GM12878 (cell line): ENCODE results near the gene IGFALS. TPM values are rescaled to one million over a fixed set of nuclear protein-coding genes. Genes with fewer than 3 reads are reported as not detected.

ENCODE experiments used
- BACH1 ChIP-seq: fragments of 450-650 bp; IDR thresholded peaks from 2 replicates; pipeline ENCODE4 v1.6.1; 2017; ENCODE audit warnings: mild to moderate bottlenecking, borderline replicate concordance
- BHLHE40 ChIP-seq, 2 experiments: fragments of 450-650 bp in 1 of 2; IDR thresholded peaks; 2 replicates each; pipeline ENCODE4 v1.6.1; 2011 to 2017; ENCODE audit warnings: low read depth in 2 of 2, borderline replicate concordance in 1 of 2, improper control_type of control experiment in 1 of 2, low read length in 1 of 2, mild to moderate bottlenecking in 1 of 2
- DPF2 ChIP-seq: fragments of 450-650 bp; IDR thresholded peaks from 2 replicates; pipeline ENCODE4 v1.6.1; 2017; ENCODE audit warnings: mild to moderate bottlenecking
- FOXK2 ChIP-seq: fragments of 450-650 bp; IDR thresholded peaks from 2 replicates; pipeline ENCODE4 v1.6.1; 2017; ENCODE audit warnings: mild to moderate bottlenecking, moderate library complexity
- IKZF2 ChIP-seq, 2 experiments: fragments of 450-650 bp; IDR thresholded peaks; 2 replicates each; pipeline ENCODE4 v1.6.1; 2017; ENCODE audit warnings: mild to moderate bottlenecking in 2 of 2, moderate library complexity in 2 of 2
- JUND ChIP-seq: IDR thresholded peaks from 2 replicates; pipeline ENCODE4 v1.6.1; 2012; ENCODE audit warnings: low read depth, mild to moderate bottlenecking, low read length, improper control_type of control experiment, moderate library complexity
- MTA2 ChIP-seq: fragments of 450-650 bp; IDR thresholded peaks from 2 replicates; pipeline ENCODE4 v1.6.1; 2016; ENCODE audit warnings: low read depth, mild to moderate bottlenecking, moderate library complexity
- PAX5 ChIP-seq: IDR thresholded peaks from 2 replicates; pipeline ENCODE4 v1.6.1; 2011; ENCODE audit warnings: low read depth, low read length, borderline replicate concordance
- RCOR1 ChIP-seq: conservative IDR thresholded peaks from 2 replicates; pipeline ENCODE4 v1.6.1; 2012; ENCODE audit warnings: low read depth, low read length, improper control_type of control experiment
- TCF12 ChIP-seq: IDR thresholded peaks from 2 replicates; pipeline ENCODE4 v1.6.1; 2011; ENCODE audit warnings: low read depth, mild to moderate bottlenecking, low read length
- TCF7 ChIP-seq: IDR thresholded peaks from 2 replicates; pipeline ENCODE4 v1.6.1; 2014; ENCODE audit warnings: antibody characterized with exemption, borderline replicate concordance
- WRNIP1 ChIP-seq: IDR thresholded peaks from 2 replicates; pipeline ENCODE4 v1.6.1; 2011; ENCODE audit warnings: low read depth, low read length, improper control_type of control experiment, borderline replicate concordance
- ZNF217 ChIP-seq: fragments of 450-650 bp; IDR thresholded peaks from 2 replicates; pipeline ENCODE4 v1.6.1; 2017; ENCODE audit warnings: antibody characterized with exemption, mild to moderate bottlenecking
- ZZZ3 ChIP-seq: IDR thresholded peaks from 2 replicates; pipeline ENCODE4 v1.6.1; 2011; ENCODE audit warnings: low read depth; ENCODE audit not compliant: control insufficient read depth, insufficient read length
- polyA plus RNA-seq, 11 experiments: library from polyadenylated mRNA; depleted of rRNA in 4 of 11; unstranded in 6 of 11; stranded (reverse) in 5 of 11; fragments of >200 nt; fragmentation: Nextera tagmentation in 4 of 11; fragmentation: Illumina TruSeq in 1 of 11; extraction: Ambion mirVana in 4 of 11; extraction: Trizol in 1 of 11; gene quantifications; 1 replicate in 1 of 11; 2 replicates in 10 of 11; pipeline versions ENCODE4 v1.2.1 to v1.2.3, GENCODE V29; 2011 to 2016; ENCODE audit warnings: inconsistent platforms in 2 of 11, missing spikeins in 2 of 11, low read depth in 1 of 11
- total RNA-seq, 4 experiments: library from RNA; depleted of rRNA in 3 of 4; stranded (reverse); fragments of >200 nt in 3 of 4; fragmentation: Illumina TruSeq in 1 of 4; extraction: Trizol in 1 of 4; gene quantifications; 2 replicates each; pipeline versions ENCODE4 v1.2.1 to v1.2.3, GENCODE V29; 2013 to 2021
- TF ChIP-seq, protein P1 (sequence below): IDR thresholded peaks from 2 replicates; pipeline ENCODE4 v1.6.1; 2011; ENCODE audit warnings: mild to moderate bottlenecking, low read depth, low read length, moderate library complexity; ENCODE audit not compliant: insufficient replicate concordance
- TF ChIP-seq, protein P2 (sequence below): fragments of 450-650 bp; IDR thresholded peaks from 2 replicates; pipeline ENCODE4 v1.6.1; 2017; ENCODE audit warnings: low read depth, mild to moderate bottlenecking, moderate library complexity
- TF ChIP-seq, protein P3 (sequence below): fragments of 450-650 bp; formaldehyde crosslinking; IDR thresholded peaks from 2 replicates; pipeline ENCODE4 v1.5.0; 2022; ENCODE audit warnings: mild to moderate bottlenecking, missing genetic modification characterization
- TF ChIP-seq, protein P4 (sequence below): fragments of 150-350 bp; IDR thresholded peaks from 2 replicates; pipeline ENCODE4 v1.6.1; 2016; ENCODE audit warnings: low read depth, low read length
- TF ChIP-seq, protein P5 (sequence below): IDR thresholded peaks from 2 replicates; pipeline ENCODE4 v1.6.1; 2011; ENCODE audit warnings: borderline replicate concordance, low read depth, mild to moderate bottlenecking, moderate library complexity, mixed read lengths, low read length; ENCODE audit not compliant: insufficient read depth; ENCODE audit errors: extremely low read length

IGFALS gene
- total and polyA plus RNA-seq, 10 of the 15 experiments (the other 5 are each of a cell fraction or from before 2014, with no cell fraction given) = 0.04 to 0.11 TPM; not detected in 8

DNA sequence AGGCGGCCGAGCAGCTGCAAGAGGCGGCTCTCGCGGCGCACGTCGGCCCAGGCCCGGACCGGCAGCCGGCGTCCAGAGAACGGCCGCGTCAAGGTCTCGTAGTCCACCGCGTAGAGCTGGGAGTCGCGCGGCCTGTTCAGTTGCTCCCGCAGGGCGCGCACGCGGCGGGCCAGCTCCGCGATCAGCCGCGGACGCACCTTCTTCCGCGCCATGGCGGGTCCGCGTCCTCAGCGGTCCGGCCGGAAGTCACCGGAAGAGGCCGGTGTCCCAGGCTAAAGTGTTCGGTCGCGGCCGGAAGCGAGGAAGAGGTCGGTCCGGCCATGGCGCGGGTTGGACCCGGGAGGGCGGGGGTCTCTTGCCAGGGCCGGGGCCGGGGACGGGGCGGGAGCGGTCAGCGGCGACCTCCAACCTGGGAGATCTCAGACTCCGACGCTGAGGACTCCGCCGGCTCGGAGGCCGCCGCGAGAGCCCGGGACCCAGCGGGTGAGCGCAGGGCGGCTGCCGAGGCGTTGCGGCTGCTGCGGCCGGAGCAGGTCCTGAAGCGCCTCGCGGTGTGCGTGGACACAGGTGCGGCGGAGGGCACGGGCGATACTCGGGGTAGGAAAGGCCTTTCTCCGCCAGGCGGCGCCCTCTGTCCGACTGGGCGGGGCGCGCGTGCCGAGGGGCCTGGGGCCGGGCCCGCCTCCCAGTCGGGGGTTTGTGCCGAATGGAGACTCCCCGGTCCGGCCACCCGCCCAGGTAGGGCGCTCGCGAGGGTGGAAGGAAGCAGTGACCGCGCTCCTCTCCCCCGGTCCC lies 20.4 kb downstream of the IGFALS start, which contains the start of gene MRPS34 (continued):
- TF ChIP-seq, protein P1, sequence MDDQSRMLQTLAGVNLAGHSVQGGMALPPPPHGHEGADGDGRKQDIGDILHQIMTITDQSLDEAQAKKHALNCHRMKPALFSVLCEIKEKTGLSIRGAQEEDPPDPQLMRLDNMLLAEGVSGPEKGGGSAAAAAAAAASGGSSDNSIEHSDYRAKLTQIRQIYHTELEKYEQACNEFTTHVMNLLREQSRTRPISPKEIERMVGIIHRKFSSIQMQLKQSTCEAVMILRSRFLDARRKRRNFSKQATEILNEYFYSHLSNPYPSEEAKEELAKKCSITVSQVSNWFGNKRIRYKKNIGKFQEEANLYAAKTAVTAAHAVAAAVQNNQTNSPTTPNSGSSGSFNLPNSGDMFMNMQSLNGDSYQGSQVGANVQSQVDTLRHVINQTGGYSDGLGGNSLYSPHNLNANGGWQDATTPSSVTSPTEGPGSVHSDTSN = no peak
- TF ChIP-seq TCF12 (peak; percentile 67; the same call in 1 of the 2 replicates), WRNIP1 (no peak), IKZF2 (IDR thresholded peaks at IDR 0.05) (no peak), MTA2 (no peak), FOXK2 (no peak), BACH1 (peak; percentile 68), DPF2 (no peak; the same call in 1 of the 2 replicates), RCOR1 (no peak), TCF7 (no peak), BHLHE40 (IDR thresholded peaks at IDR 0.05; ENCODE audit: borderline replicate concordance in 1 of 2, low read depth in 2 of 2, low read length in 1 of 2) (peak; percentile 91 to 98), PAX5 (no peak; the same call in 1 of the 2 replicates), ZNF217 (no peak), JUND (no peak), ZZZ3 (no peak)
- TF ChIP-seq, protein P2, sequence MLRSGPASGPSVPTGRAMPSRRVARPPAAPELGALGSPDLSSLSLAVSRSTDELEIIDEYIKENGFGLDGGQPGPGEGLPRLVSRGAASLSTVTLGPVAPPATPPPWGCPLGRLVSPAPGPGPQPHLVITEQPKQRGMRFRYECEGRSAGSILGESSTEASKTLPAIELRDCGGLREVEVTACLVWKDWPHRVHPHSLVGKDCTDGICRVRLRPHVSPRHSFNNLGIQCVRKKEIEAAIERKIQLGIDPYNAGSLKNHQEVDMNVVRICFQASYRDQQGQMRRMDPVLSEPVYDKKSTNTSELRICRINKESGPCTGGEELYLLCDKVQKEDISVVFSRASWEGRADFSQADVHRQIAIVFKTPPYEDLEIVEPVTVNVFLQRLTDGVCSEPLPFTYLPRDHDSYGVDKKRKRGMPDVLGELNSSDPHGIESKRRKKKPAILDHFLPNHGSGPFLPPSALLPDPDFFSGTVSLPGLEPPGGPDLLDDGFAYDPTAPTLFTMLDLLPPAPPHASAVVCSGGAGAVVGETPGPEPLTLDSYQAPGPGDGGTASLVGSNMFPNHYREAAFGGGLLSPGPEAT = peak; percentile 80
- TF ChIP-seq, protein P3, sequence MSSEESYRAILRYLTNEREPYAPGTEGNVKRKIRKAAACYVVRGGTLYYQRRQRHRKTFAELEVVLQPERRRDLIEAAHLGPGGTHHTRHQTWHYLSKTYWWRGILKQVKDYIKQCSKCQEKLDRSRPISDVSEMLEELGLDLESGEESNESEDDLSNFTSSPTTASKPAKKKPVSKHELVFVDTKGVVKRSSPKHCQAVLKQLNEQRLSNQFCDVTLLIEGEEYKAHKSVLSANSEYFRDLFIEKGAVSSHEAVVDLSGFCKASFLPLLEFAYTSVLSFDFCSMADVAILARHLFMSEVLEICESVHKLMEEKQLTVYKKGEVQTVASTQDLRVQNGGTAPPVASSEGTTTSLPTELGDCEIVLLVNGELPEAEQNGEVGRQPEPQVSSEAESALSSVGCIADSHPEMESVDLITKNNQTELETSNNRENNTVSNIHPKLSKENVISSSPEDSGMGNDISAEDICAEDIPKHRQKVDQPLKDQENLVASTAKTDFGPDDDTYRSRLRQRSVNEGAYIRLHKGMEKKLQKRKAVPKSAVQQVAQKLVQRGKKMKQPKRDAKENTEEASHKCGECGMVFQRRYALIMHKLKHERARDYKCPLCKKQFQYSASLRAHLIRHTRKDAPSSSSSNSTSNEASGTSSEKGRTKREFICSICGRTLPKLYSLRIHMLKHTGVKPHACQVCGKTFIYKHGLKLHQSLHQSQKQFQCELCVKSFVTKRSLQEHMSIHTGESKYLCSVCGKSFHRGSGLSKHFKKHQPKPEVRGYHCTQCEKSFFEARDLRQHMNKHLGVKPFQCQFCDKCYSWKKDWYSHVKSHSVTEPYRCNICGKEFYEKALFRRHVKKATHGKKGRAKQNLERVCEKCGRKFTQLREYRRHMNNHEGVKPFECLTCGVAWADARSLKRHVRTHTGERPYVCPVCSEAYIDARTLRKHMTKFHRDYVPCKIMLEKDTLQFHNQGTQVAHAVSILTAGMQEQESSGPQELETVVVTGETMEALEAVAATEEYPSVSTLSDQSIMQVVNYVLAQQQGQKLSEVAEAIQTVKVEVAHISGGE = peak; percentile 94
- TF ChIP-seq, protein P4, sequence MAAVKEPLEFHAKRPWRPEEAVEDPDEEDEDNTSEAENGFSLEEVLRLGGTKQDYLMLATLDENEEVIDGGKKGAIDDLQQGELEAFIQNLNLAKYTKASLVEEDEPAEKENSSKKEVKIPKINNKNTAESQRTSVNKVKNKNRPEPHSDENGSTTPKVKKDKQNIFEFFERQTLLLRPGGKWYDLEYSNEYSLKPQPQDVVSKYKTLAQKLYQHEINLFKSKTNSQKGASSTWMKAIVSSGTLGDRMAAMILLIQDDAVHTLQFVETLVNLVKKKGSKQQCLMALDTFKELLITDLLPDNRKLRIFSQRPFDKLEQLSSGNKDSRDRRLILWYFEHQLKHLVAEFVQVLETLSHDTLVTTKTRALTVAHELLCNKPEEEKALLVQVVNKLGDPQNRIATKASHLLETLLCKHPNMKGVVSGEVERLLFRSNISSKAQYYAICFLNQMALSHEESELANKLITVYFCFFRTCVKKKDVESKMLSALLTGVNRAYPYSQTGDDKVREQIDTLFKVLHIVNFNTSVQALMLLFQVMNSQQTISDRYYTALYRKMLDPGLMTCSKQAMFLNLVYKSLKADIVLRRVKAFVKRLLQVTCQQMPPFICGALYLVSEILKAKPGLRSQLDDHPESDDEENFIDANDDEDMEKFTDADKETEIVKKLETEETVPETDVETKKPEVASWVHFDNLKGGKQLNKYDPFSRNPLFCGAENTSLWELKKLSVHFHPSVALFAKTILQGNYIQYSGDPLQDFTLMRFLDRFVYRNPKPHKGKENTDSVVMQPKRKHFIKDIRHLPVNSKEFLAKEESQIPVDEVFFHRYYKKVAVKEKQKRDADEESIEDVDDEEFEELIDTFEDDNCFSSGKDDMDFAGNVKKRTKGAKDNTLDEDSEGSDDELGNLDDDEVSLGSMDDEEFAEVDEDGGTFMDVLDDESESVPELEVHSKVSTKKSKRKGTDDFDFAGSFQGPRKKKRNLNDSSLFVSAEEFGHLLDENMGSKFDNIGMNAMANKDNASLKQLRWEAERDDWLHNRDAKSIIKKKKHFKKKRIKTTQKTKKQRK = no peak
- TF ChIP-seq, protein P5, sequence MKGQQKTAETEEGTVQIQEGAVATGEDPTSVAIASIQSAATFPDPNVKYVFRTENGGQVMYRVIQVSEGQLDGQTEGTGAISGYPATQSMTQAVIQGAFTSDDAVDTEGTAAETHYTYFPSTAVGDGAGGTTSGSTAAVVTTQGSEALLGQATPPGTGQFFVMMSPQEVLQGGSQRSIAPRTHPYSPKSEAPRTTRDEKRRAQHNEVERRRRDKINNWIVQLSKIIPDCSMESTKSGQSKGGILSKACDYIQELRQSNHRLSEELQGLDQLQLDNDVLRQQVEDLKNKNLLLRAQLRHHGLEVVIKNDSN = peak; percentile 7
